Esophagus squamous epithelium (tissue), 5 donors: Measurements from ENCODE around the gene ZNF525. TPM values are rescaled to one million over a fixed set of nuclear protein-coding genes. Genes with fewer than 3 reads are reported as not detected.

Source experiments
- DNase-seq: peaks from one replicate; lab custom pipeline; 2025; lab: John Stamatoyannopoulos, UW
- H3K27ac ChIP-seq, 4 donors: fragments of 200-600 bp; sonication (generic); one replicate each; pipeline ENCODE4 v1.5.1; 2016 to 2019; ENCODE audit warnings: mild to moderate bottlenecking in 1 of 4
- H3K27me3 ChIP-seq, 4 donors: fragments of 200-600 bp; sonication (generic); 1 replicate in 3 of 4; 2 replicates in 1 of 4; pipeline versions ENCODE4 v1.5.1 to v1.6.0; 2017 to 2021; ENCODE audit warnings: antibody characterized with exemption in 1 of 4
- H3K36me3 ChIP-seq, 3 donors: fragments of 200-600 bp; sonication (generic); one replicate each; pipeline ENCODE4 v1.5.1; 2016 to 2019
- H3K4me1 ChIP-seq, 3 donors: fragments of 200-600 bp; sonication (generic); one replicate each; pipeline ENCODE4 v1.5.1; 2017 to 2019
- H3K4me3 ChIP-seq, 4 donors: fragments of 200-600 bp; sonication (generic); 1 replicate in 3 of 4; 2 replicates in 1 of 4; pipeline ENCODE4 v1.5.1; 2016 to 2019; ENCODE audit warnings: mild to moderate bottlenecking in 2 of 4, moderate library complexity in 1 of 4
- H3K9me3 ChIP-seq, 3 donors: fragments of 200-600 bp; sonication (generic); one replicate each; pipeline ENCODE4 v1.5.1; 2016 to 2019
- POLR2A ChIP-seq, 4 donors: fragments of 450-650 bp; IDR thresholded peaks; one replicate each; pipeline ENCODE4 v1.6.1; 2017; ENCODE audit warnings: antibody characterized with exemption in 4 of 4, mild to moderate bottlenecking in 4 of 4, moderate library complexity in 3 of 4
- WGBS, 2 donors: methylation state at CpG; one replicate each; pipeline ENCODE4 v1.1.5; 2018; 5-methylcytosine and 5-hydroxymethylcytosine counted together
- intact Hi-C: fragments of 100-400 bp; cut with DNase I; formaldehyde crosslinking; loops from one replicate; pipeline ENCODE4 v1.15.0; 2022
- total RNA-seq, 4 donors: library from RNA; depleted of rRNA; stranded (reverse); fragments of >200 nt; gene quantifications; one replicate each; pipeline ENCODE4 v1.1.0, GENCODE V29; 2016
- TF ChIP-seq, protein P1 (sequence below), 6 experiments: fragments of 450-650 bp in 4 of 6; fragments of 200-600 bp in 2 of 6; sonication (generic) in 2 of 6; IDR thresholded peaks; one replicate each; pipeline ENCODE4 v1.5.1; 2016 to 2019; ENCODE audit warnings: antibody characterized with exemption in 6 of 6, mild to moderate bottlenecking in 4 of 6, moderate library complexity in 4 of 6
- donor health status: DM: yes; HTN: yes; CAD: no.

Gene ZNF525
- total RNA-seq, result 10 to 100 TPM in 1 of 4 donors, 1 to 10 TPM in 3; 2.3 to 17.4 (median 6.2) TPM

DNA sequence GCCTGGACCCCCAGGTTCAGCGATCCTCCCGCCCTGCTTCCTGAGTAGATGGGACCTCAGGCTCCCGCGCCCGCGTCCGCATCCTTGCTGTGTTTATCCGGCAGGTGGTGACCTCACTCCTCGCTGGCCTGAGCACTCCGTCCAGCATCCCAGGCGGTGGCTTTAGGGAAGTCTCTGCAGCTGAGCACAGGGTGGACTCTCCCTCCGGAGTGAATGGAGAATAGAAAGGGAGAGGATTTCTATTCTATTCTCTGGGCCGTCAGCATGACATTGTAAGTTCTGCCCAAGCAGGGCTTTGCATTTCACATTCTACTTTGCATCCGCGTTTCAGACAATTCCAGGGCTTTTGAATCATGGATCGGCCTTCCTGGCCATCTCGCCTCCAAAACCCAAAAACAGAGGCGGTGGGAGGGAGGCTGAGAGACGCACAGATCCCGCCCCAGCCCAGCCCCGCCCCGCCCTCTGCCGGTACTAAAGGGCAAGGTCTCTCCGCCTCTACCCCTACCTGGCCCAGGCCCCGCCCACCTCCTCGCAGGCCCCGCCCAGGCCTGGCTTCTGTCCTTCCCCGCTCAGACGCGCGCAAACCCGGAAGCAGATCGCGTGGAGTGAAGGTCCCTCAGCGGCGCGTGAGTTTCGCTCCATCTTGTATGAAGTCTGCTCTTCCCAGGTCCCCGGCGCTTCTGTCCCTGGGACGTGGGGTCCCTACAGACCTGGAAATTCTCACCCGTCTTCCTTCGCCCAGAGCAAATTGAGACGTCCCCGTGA lies at the start of gene ZNF525:
ZNF525 (plus strand) TSS at position 572 of the 765 bp plus-strand sequence. CDS start 6,577 bp downstream, outside the sequence.
- peaks cover 0 to 4% (median 0%) of the 10 kb centered on the region in 3 donors for H3K36me3 ChIP-seq
- peak in 1 of 4 donors; percentile 44 for TF ChIP-seq POLR2A (IDR thresholded peaks at IDR 0.05)
- TF ChIP-seq, protein P1, sequence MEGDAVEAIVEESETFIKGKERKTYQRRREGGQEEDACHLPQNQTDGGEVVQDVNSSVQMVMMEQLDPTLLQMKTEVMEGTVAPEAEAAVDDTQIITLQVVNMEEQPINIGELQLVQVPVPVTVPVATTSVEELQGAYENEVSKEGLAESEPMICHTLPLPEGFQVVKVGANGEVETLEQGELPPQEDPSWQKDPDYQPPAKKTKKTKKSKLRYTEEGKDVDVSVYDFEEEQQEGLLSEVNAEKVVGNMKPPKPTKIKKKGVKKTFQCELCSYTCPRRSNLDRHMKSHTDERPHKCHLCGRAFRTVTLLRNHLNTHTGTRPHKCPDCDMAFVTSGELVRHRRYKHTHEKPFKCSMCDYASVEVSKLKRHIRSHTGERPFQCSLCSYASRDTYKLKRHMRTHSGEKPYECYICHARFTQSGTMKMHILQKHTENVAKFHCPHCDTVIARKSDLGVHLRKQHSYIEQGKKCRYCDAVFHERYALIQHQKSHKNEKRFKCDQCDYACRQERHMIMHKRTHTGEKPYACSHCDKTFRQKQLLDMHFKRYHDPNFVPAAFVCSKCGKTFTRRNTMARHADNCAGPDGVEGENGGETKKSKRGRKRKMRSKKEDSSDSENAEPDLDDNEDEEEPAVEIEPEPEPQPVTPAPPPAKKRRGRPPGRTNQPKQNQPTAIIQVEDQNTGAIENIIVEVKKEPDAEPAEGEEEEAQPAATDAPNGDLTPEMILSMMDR (IDR thresholded peaks at IDR 0.05), result peak in 3 of 6 experiments; percentile 16 to 30 (median 26)
- H3K4me1 ChIP-seq, result peaks cover 0 to 8% (median 0%) of the 10 kb centered on the region in 3 donors
- H3K27ac ChIP-seq, result peak within 1 kb of the TSS; percentile 61 to 87 (median 79)
- intact Hi-C loops, result loop anchor here (10.0 kb wide), 1 partner anchor 171 kb away; the partner anchor contains the start of gene ZNF665
- 8 to 10% methylated on average over 18 to 21 of the region's 45 CpGs for WGBS, 2 donors
- DNase-seq, result peak; percentile 59
- H3K4me3 ChIP-seq, result peak within 1 kb of the TSS; percentile 56 to 69 (median 66)
- no peaks in the 10 kb centered on the region for H3K27me3 ChIP-seq
- peaks cover 0 to 3% (median 0%) of the 10 kb centered on the region in 3 donors for H3K9me3 ChIP-seq

DNA sequence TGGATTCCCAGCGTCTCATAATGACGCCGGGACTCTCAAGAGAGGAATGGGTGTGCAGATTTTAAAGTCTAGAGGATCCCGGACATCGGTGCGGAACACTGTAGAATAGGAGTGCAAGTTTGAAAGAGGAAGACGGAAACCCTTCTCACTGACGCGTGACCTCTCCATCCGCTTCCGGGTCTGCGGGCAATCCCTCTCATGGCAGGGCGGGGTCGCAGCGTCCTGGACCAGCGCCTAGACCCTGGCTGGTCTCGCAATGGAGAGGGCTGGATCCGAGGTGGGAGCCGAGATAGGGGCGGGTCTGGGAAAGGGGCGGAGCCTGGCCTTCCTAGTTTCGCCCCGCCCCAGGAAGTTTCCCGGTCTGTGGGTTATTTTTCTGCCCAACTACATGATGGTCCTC lies 36.5 kb upstream of the ZNF525 start:
- TF ChIP-seq POLR2A (IDR thresholded peaks at IDR 0.05), result no peak
- TF ChIP-seq, protein P1 (IDR thresholded peaks at IDR 0.05), result no peak
- peaks cover 0 to 38% (median 19%) of the 10 kb centered on the region in 3 donors for H3K9me3 ChIP-seq
- H3K27me3 ChIP-seq, result peaks cover 0 to 22% (median 0%) of the 10 kb centered on the region in 4 donors
- H3K27ac ChIP-seq, result no peak overlapping the region
- H3K36me3 ChIP-seq, result no peaks in the 10 kb centered on the region
- DNase-seq, result no peak
- H3K4me1 ChIP-seq, result peaks cover 0 to 10% (median 4%) of the 10 kb centered on the region in 3 donors
- WGBS, 2 donors, result 21 to 34% methylated on average over 22 to 23 of the region's 24 CpGs
- peak overlapping the region in 2 of 4 donors; percentile 8 to 46 for H3K4me3 ChIP-seq
- intact Hi-C loops, result no loop called here

DNA sequence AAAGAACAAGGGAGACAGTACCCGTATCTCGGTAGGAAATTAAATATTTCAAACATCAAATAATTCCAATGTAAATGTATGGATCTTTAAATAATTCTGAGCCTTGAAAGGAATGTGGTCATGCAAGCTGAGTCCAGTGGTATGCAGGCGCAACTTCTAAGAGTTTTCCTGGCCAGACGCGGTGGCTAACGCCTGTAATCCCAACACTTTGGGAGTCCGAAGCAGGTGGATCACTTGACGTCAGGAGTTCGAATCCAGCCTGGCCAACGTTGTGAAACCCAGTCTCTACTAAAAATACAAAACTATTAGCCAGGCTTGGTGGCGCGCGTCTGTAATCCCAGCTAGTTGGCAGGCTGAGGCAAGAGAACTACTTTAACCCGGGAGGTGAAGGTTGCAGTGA lies 33.0 kb upstream of the ZNF525 start:
- intact Hi-C loops, result no loop called here
- H3K9me3 ChIP-seq, result peaks cover 0 to 21% (median 12%) of the 10 kb centered on the region in 3 donors
- peak overlapping the region in 2 of 4 donors; percentile 87 for H3K27ac ChIP-seq
- peaks cover 0 to 21% (median 4%) of the 10 kb centered on the region in 3 donors for H3K4me1 ChIP-seq
- no peak for TF ChIP-seq POLR2A (IDR thresholded peaks at IDR 0.05)
- TF ChIP-seq, protein P1 (IDR thresholded peaks at IDR 0.05), result no peak
- peaks cover 0 to 7% (median 0%) of the 10 kb centered on the region in 3 donors for H3K36me3 ChIP-seq
- peak overlapping the region; percentile 61 to 87 (median 71) for H3K4me3 ChIP-seq
- 41 to 52% methylated on average over 14 of the region's 14 CpGs for WGBS, 2 donors
- no peak for DNase-seq
- no peaks in the 10 kb centered on the region for H3K27me3 ChIP-seq

- WGBS, 2 donors, result 0 to 1% methylated on average over 14 of the region's 14 CpGs
- Histone ChIP-seq H3K36me3 (peaks cover 0 to 13% (median 0%) of the 10 kb centered on the region in 3 donors), H3K4me3 (peak overlapping the region; percentile 61 to 87 (median 71)), H3K4me1 (peaks cover 0 to 21% (median 4%) of the 10 kb centered on the region in 3 donors), H3K9me3 (peaks cover 0 to 22% (median 12%) of the 10 kb centered on the region in 3 donors), H3K27ac (peak overlapping the region; percentile 28 to 87 (median 80)), H3K27me3 (no peaks in the 10 kb centered on the region)
- TF ChIP-seq, protein P1 (IDR thresholded peaks at IDR 0.05), result no peak
- no peak for TF ChIP-seq POLR2A (IDR thresholded peaks at IDR 0.05)
- intact Hi-C loops, result no loop called here
- no peak for DNase-seq
These were observed 32.4 kb upstream of the ZNF525 start for GRCh38 chr19:53333066-53333462.
